Keratinocyte (primary cell): Measurements from ENCODE around the gene PKHD1.

ENCODE experiments used
- CTCF ChIP-seq, 3 experiments: IDR thresholded peaks in 1 of 3; conservative IDR thresholded peaks in 1 of 3; optimal IDR thresholded peaks in 1 of 3; 2 replicates in 2 of 3; 3 replicates in 1 of 3; pipeline versions ENCODE3 to v1.5.1; 2011; ENCODE audit warnings: low read length in 3 of 3, mild to moderate bottlenecking in 3 of 3, moderate library complexity in 2 of 3, control low read depth in 1 of 3, inconsistent platforms in 1 of 3; ENCODE audit not compliant: insufficient read depth in 2 of 3; ENCODE audit errors: extremely low read depth in 1 of 3
- EZH2 ChIP-seq: IDR thresholded peaks from one replicate; pipeline ENCODE4 v1.6.1; 2012; ENCODE audit warnings: inconsistent platforms, mild to moderate bottlenecking, low read length, moderate library complexity

GRCh38 chr6:51570168-51570921 is 517.1 kb downstream of the PKHD1 start:
- TF ChIP-seq CTCF (optimal IDR thresholded peaks at IDR 0.05 in 1 of 3, IDR thresholded peaks at IDR 0.05 in 1 of 3, conservative IDR thresholded peaks at IDR 0.05 in 1 of 3; ENCODE audit: extremely low read depth in 1 of 3, insufficient read depth in 2 of 3, low read length in 3 of 3): no peak
- no peak for TF ChIP-seq EZH2
